ENCODE measurements around the gene KRT84. TPM values are rescaled to one million over a fixed set of nuclear protein-coding genes. Genes with fewer than 3 reads are reported as not detected.
"Not testable (repeated sequence)": the region's sequence is repeated elsewhere in the genome, so short reads cannot be mapped to it uniquely, and the experiment has no call there.

KRT84 gene
- total RNA-seq, 1 donor from 2014 or later: not detected

- DNase-seq (ENCODE audit: extremely low spot score, unreplicated experiment): peak; percentile 51
- H3K9me3 Mint-ChIP-seq (ENCODE audit: unreplicated experiment): no peaks in the 10 kb centered on the region
- H3K27ac Mint-ChIP-seq (ENCODE audit: unreplicated experiment): no peak overlapping the region
- no peaks in the 10 kb centered on the region for H3K36me3 Mint-ChIP-seq (ENCODE audit: unreplicated experiment)
- no peak overlapping the region for H3K4me3 Mint-ChIP-seq (ENCODE audit: unreplicated experiment)
- H3K27me3 Mint-ChIP-seq (ENCODE audit: unreplicated experiment): peaks cover 62% of the 10 kb centered on the region
- no peak for TF ChIP-seq CTCF (IDR thresholded peaks at IDR 0.05)
- peaks cover 16% of the 10 kb centered on the region for H3K4me1 Mint-ChIP-seq (ENCODE audit: unreplicated experiment)
Observed at GRCh38 chr12:52350021-52350620, 35.3 kb downstream of the KRT84 start.

GRCh38 chr12:52349196-52349595 lies 36.3 kb downstream of the KRT84 start:
- H3K27ac Mint-ChIP-seq (ENCODE audit: unreplicated experiment): no peak overlapping the region
- no peak for TF ChIP-seq CTCF (IDR thresholded peaks at IDR 0.05)
- DNase-seq (ENCODE audit: extremely low spot score, unreplicated experiment): no peak
- H3K9me3 Mint-ChIP-seq (ENCODE audit: unreplicated experiment): no peaks in the 10 kb centered on the region
- H3K36me3 Mint-ChIP-seq (ENCODE audit: unreplicated experiment): no peaks in the 10 kb centered on the region
- no peak overlapping the region for H3K4me3 Mint-ChIP-seq (ENCODE audit: unreplicated experiment)
- H3K4me1 Mint-ChIP-seq (ENCODE audit: unreplicated experiment): peaks cover 9% of the 10 kb centered on the region
- H3K27me3 Mint-ChIP-seq (ENCODE audit: unreplicated experiment): peaks cover 53% of the 10 kb centered on the region

GRCh38 chr12:52347551-52348510 lies 37.6 kb downstream of the KRT84 start:
- DNase-seq (ENCODE audit: extremely low spot score, unreplicated experiment): no peak
- Mint-ChIP-seq H3K27me3 (ENCODE audit: unreplicated experiment) (peaks cover 43% of the 10 kb centered on the region), H3K27ac (ENCODE audit: unreplicated experiment) (no peak overlapping the region), H3K4me1 (ENCODE audit: unreplicated experiment) (peaks cover 3% of the 10 kb centered on the region), H3K9me3 (ENCODE audit: unreplicated experiment) (peaks cover 8% of the 10 kb centered on the region), H3K36me3 (ENCODE audit: unreplicated experiment) (no peaks in the 10 kb centered on the region), H3K4me3 (ENCODE audit: unreplicated experiment) (no peak overlapping the region)
- TF ChIP-seq CTCF (IDR thresholded peaks at IDR 0.05): no peak

- no peak overlapping the region for H3K27ac Mint-ChIP-seq (ENCODE audit: unreplicated experiment)
- DNase-seq (ENCODE audit: extremely low spot score, unreplicated experiment): no peak
- no peak for TF ChIP-seq CTCF (IDR thresholded peaks at IDR 0.05)
Observed at GRCh38 chr12:52347016-52347415, 38.4 kb downstream of the KRT84 start.

GRCh38 chr12:52346593-52346992 lies 38.9 kb downstream of the KRT84 start:
- Mint-ChIP-seq H3K36me3 (ENCODE audit: unreplicated experiment) (no peaks in the 10 kb centered on the region), H3K9me3 (ENCODE audit: unreplicated experiment) (peaks cover 8% of the 10 kb centered on the region), H3K27ac (ENCODE audit: unreplicated experiment) (no peak overlapping the region), H3K4me3 (ENCODE audit: unreplicated experiment) (no peak overlapping the region), H3K27me3 (ENCODE audit: unreplicated experiment) (peaks cover 47% of the 10 kb centered on the region), H3K4me1 (ENCODE audit: unreplicated experiment) (peaks cover under 1% of the 10 kb centered on the region)
- no peak for DNase-seq (ENCODE audit: extremely low spot score, unreplicated experiment)
- no peak for TF ChIP-seq CTCF (IDR thresholded peaks at IDR 0.05)

More at GRCh38 chr12:52347016-52347415, 38.4 kb downstream of the KRT84 start:
- peaks cover 8% of the 10 kb centered on the region for H3K9me3 Mint-ChIP-seq (ENCODE audit: unreplicated experiment)
- H3K27me3 Mint-ChIP-seq (ENCODE audit: unreplicated experiment): peaks cover 46% of the 10 kb centered on the region
- H3K36me3 Mint-ChIP-seq (ENCODE audit: unreplicated experiment): no peaks in the 10 kb centered on the region
- no peak overlapping the region for H3K4me3 Mint-ChIP-seq (ENCODE audit: unreplicated experiment)
- peaks cover 3% of the 10 kb centered on the region for H3K4me1 Mint-ChIP-seq (ENCODE audit: unreplicated experiment)

GRCh38 chr12:52345041-52345440 lies 40.4 kb downstream of the KRT84 start:
- H3K27ac Mint-ChIP-seq (ENCODE audit: unreplicated experiment); DNase-seq (ENCODE audit: extremely low spot score, unreplicated experiment); H3K4me3 Mint-ChIP-seq (ENCODE audit: unreplicated experiment); H3K4me1 Mint-ChIP-seq (ENCODE audit: unreplicated experiment); H3K36me3 Mint-ChIP-seq (ENCODE audit: unreplicated experiment); H3K9me3 Mint-ChIP-seq (ENCODE audit: unreplicated experiment): not testable (repeated sequence)
- H3K27me3 Mint-ChIP-seq (ENCODE audit: unreplicated experiment): peaks cover 40% of the 10 kb centered on the region
